C4-2B (cell line): ENCODE measurements around the gene MESD.

Experiments
- ZFX ChIP-seq: fragments of 450-650 bp; IDR thresholded peaks from 2 replicates; pipeline ENCODE4 v1.6.1; 2017
- TF ChIP-seq, protein P1 (sequence below): fragments of 450-650 bp; conservative IDR thresholded peaks from 2 replicates; pipeline ENCODE4 v1.5.1; 2017; ENCODE audit warnings: mild to moderate bottlenecking

DNA sequence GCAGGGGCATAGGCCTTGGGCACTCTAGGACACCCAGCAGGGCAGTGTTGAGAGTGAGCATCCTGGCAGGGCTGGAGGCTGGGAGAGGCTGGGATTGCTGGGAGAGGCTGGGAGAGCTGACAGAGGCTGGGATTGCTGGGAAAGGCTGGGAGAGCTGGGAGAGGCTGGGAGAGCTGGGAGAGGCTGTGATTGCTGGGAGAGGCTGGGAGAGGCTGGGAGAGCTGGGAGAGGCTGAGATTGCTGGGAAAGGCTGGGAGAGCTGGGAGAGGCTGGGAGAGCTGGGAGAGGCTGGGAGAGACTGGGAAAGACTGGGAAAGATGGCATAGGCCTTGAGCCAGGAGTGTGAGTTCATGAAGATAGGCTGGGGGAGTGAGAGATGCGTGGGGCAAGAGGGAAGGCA lies 77.8 kb downstream of the MESD start:
- TF ChIP-seq, protein P1, sequence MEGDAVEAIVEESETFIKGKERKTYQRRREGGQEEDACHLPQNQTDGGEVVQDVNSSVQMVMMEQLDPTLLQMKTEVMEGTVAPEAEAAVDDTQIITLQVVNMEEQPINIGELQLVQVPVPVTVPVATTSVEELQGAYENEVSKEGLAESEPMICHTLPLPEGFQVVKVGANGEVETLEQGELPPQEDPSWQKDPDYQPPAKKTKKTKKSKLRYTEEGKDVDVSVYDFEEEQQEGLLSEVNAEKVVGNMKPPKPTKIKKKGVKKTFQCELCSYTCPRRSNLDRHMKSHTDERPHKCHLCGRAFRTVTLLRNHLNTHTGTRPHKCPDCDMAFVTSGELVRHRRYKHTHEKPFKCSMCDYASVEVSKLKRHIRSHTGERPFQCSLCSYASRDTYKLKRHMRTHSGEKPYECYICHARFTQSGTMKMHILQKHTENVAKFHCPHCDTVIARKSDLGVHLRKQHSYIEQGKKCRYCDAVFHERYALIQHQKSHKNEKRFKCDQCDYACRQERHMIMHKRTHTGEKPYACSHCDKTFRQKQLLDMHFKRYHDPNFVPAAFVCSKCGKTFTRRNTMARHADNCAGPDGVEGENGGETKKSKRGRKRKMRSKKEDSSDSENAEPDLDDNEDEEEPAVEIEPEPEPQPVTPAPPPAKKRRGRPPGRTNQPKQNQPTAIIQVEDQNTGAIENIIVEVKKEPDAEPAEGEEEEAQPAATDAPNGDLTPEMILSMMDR: no peak
- TF ChIP-seq ZFX: no peak
